HG02642 (cell line): ENCODE results near the gene ATG4B.
"Not testable (repeated sequence)": the region's sequence is repeated elsewhere in the genome, so short reads cannot be mapped to it uniquely, and the experiment has no call there.

Experiments used
- ATAC-seq: cut with Tn5 transposase; IDR thresholded peaks from one replicate; pipeline ENCODE4 v1.9.1; 2021; ENCODE audit warnings: mild to moderate bottlenecking; ENCODE audit not compliant: unreplicated experiment, poor library complexity

Gene ATG4B

DNA sequence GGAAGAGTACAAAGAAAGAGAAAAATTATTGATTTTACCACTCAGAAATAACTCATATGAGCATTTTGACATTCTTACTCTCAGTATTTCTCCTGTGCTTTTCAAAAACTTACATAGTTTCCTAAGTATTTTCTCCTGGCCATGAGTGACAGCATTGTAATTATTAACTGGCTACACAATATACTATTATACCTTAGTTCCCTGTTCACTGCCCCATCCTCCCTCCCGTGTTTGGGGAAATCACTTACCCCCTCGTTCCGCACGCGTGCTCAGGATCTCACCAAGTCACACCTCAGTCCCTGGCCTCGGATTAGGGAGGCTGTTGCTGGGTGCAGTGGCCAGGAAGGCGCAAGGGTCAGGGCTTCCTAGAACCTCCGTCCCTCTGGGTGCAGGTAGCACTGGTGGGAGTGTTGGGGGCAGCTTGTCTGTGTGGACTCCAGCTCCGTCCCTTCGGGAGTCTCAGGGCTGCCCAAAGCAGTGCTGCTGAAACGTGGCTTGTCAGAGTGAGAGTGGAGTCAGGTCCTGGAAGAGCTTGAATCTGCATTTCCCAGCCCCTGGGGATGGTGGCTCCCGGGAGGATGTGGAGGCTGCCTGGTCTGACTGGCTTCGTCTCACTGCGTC, 23.2 kb downstream of the ATG4B start:
- ATAC-seq, result no peak

DNA sequence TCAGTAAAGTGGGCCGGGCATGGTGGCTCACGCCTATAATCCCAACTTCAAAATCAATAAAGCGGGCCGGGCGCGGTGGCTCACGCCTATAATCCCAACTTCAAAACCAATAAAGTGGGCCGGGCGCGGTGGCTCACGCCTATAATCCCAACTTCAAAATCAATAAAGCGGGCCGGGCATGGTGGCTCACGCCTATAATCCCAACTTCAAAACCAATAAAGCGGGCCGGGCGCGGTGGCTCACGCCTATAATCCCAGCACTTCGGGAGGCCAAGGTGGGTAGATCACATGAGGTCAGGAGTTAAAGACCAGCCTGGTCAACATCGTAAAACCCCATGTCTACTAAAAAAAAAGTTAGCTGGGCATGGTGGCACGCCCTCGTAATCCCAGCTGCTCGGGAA, 25.2 kb downstream of the ATG4B start:
- not testable (repeated sequence) for ATAC-seq

DNA sequence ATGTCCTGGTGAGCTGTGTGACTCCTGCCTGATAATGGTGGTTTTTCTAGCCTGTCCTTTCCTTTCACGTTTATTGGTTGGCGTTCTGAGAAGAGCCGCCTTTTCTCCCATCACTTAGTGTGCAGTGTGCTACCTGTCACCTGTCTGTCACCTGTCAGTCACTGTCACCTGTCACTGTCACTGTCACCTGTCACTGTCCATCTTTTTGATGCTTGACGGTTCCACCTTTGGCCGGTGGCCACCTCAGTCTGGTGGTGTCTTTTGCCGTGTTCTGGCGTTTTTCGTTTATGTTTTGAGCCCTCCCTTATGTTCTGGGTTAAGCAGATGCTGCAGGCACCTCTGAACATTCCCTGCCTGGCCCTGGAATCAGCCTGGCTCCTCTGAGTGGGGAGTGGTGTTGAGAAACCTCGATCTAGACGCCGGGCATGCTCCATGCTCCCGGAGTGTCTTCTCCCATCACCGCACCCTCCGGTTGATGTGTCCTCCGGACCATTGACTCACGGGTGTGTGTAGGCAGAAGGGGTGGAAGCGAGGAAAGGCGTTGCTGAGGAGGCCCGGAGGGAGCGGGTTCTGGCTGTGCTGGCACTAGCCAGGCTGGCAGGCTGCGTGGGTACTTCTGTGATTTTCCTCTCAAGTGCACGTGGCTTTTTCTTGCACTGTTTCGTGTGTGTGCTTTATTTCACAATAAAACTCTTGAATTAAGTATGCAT, 28.4 kb downstream of the ATG4B start:
- ATAC-seq, result no peak

GRCh38 chr2:241666627-241667400, 29.3 kb downstream of the ATG4B start:
- no peak for ATAC-seq

GRCh38 chr2:241668354-241668753, 30.9 kb downstream of the ATG4B start:
- no peak for ATAC-seq

DNA sequence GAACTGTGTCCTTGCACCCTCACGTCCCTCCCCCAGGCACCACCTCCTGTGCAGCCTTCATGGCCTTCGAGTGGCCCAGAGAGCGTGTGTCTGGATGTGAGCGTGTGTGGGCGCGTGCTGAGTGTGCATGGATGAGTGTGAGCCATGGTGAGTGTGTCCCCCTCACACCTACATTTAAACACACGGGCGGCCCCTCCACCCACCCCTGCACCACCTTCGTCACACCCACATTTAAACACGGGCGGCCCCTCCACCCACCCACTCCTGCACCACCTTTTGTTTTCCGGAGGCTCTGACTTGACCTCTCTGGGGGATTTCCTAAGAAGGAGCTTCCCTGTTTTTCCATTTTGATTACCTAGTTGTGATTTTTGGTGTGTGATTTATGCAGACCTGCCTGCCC, 31.3 kb downstream of the ATG4B start:
- no peak for ATAC-seq

DNA sequence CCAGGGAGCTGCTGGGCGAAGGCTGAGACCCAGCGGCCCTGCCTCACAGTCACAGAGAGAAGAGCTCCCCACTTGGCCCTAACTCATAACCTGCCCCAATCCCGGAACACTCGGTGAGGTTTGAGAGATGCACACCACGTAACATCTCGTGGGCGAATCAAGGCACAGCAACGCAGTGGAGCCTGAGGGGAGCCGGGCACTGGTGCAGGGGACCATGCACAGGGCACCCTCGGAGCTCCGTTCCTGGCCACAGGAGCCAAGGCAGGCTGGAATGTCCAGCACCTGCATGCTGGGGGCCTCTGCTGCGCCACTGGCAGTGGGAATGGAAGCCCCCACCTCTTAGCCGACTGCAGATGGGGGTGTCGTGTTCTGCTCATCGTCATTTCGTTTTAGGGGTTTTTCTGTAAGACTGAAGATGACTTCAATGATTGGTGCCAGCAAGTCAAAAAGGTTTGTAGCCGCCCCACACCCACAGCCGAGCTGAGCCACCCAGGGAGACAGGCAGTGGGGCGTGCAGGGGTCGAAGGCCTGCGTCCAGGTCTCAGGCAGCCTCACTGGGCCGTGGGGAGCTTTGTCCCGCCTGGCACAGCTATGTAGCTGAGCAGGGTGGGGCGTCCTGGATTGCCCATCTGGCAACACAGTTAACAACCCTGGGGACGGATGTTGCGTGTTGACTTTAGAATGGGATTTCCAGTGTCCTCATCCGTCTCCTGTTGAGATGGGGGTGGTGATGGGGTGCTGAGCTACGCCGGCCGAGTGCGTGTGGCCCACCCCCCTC, 33.0 kb downstream of the ATG4B start:
- no peak for ATAC-seq

DNA sequence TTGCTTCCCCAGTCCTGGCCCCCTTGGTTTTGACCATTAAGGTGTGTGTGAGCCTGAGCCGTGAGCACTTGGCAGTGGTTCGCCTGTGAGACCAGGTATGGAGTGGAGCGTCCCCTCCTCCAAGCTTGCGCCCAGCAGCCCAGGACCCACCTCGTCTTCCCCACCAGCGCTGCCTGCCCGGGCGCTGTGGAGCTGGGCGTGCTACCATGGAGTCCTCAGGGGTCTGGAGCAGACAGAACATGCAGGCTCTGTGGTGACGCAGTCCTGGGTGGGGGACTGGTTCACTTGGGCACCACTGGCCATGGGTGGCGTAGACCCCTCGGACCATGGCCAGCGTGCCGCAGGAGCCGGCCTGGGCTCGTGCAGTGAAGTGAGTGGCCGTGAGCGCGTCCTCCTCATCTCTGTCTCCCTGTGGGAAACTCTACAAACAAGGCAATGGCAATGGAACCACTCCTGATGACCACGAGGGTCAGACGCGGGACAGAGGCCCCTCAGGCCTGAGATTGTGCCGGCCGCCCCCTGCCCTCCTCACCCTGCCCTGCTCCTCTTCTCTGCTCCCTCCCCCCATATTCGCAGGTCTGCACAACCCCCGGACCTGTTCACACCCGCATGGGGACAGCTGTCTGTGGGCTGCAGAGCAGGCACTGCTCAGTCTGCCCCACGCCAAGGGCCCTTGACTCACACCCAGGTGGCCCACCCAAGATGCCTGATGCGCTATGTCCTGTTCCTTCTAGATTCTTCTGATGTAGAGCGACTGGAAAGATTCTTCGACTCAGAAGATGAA, 34.2 kb downstream of the ATG4B start:
- no peak for ATAC-seq

DNA sequence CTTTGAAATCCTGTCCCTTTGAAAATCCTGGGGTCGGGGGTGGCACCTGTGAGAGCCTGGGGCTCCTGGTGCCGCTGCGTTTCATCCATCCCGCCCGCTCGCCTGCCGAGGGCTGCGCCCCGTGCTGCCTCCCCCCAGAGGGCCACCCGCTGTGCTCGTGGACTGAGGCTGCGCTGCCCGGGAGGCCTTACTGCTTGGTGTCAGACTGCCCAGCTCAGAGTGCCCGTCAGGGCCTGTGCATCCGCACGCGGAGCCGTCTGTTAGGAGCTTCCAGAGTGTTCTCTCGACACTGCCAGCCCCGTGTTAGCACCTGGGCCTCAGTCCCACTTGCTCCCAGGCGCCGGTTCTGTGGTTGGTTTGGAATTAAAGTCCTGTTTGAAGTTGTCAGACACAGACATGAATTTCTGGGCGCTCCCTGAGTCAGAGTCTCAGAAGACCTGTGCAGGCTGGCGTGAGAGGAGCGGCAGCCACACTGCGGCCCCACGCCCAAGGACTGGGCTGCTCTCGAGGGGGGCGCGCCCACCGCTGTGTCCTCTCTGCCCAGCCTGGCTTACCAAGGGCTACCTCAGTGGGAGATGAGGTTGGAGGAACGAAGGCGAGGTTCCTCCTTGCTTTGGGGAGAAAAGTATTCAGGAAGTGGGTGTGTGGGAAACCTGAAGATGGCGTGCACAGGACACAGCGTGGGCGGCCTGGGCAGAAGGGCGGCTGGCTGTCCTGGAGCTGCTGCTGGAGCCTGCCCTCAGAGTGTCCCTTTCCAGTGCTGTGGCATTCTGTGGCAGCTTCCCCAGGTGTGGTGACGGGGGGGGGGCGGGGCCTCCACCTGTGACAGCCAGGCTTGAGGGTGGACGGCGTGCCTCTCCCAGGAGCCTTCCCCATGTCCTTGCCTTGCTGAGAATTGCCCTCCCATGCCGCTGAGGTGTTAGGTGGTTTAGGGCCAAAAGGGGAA, 35.0 kb downstream of the ATG4B start:
- no peak for ATAC-seq

DNA sequence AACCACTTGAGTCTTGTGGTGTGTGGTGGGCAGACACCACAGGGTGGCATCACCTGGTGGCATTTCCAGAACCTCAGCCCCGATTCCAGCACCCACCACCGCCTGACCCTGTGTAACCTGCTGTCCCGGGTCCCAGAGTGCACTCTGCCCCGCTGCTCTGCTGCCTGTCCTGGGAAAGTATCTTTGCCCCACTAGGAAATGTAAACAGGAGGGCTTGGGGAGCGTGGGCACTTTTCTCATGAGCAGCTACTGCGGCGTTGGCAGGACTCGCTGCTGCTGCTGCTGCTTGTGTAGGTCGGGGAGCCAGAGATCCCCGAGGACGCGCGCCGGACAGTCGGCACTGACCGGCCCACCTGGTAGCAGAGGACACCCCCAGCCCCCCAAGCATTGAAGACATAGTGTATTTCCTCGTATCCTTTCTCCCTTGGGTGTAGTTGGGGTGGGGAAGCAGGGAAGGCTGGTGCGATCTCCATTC, 35.7 kb downstream of the ATG4B start:
- no peak for ATAC-seq

DNA sequence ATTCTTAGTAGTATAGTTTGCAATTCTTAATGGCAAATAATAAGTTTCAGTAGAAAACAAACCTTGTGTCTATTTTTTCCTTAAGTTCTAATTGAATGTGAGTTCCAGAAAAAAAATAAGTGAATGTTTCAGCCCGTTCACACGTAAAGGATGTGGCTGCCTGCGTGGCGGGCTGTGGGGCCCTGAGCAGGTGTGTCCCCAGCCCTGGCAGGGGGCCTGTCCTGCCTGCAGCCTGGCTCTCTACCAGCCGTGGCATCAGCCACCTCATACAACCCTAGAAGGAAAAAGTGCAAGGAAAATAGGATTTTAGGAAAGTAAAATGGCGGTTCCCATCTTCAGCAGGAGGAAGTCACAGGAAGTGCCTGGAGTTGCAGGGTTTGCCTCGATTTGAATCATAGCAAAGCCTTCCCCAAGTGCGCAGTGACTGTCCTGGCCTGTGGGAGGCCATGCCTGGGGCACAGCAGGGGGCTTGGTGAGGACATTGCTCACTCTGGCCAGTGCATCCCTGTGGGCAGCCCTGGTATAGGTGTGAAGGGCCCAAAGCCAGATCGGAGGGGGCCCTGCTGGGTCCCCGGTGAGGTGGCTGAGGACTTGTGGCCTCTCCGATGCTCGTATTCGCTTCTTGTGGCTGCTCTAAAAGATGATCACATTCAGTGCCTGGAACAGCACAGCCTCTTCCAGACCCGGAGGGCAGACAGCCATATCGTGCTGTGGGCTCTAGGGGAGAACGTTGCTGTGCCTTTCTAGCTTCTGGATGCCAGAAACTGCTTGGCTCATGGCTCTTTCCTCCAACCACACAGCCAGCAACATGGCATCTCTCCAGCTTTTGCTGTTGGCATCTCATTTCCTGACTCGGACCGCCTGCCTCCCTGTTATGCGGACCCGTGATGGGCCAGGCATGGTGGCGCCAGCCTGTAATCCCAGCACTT, 36.6 kb downstream of the ATG4B start:
- ATAC-seq, result no peak

DNA sequence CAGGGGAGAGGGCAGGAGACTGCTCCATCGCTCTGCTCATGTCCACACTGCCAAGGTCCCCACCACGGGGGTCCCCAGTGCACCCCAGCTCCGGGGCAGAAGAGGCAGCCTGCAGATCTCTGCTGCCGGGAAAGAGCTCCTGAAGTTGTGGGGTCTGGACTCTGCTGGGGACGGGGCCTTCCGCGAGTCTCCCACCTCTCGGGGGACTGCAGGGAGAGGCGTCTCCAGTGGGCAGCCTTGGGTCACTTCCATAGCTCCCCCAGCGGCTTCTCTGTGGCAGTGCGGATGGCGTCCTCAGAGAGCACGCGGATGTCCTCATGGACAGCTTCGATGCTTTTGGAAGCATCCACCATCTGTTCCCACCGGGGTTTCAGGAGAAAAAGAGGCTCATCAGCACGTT, 38.4 kb downstream of the ATG4B start:
- ATAC-seq, result no peak

DNA sequence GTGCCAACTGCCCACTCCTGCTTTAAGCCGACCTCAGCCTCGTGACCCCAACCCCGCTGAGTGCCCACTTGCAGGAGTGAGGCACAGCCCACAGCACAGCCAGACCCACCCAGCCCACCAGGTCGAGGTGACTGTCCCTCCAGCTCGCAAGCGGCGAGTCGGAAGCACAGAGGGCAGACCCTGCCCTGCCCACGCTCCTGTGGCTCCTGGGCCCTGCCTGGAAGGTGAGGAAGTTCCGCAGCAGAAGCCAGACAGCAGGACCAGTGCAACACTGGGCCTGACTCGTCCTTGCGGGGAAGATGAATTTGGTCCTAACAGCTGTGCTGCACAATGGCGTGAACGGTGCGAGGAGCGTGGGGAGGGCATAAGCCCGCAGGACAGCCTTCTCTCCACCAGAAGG, 39.2 kb downstream of the ATG4B start:
- ATAC-seq, result no peak

DNA sequence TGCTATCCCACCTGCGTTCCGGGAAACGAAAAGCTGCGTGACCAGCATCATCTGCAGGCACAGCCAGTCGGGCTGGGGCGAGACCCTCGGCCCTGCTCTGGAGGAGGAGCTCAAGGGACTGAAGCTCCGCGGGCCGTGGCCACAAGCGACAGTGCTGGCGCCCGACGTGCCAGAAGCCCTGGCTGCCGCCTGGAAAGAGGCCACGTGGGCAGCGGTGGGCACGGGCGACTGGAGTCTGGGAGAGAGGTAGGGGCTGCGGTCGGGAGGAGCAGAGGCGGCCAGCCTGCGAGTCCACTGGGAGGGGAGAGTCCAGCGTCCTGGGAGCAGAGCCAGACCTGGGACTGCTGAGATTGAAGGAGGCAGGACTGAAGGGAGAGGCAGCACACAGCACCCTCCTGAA, 39.9 kb downstream of the ATG4B start:
- ATAC-seq, result no peak

DNA sequence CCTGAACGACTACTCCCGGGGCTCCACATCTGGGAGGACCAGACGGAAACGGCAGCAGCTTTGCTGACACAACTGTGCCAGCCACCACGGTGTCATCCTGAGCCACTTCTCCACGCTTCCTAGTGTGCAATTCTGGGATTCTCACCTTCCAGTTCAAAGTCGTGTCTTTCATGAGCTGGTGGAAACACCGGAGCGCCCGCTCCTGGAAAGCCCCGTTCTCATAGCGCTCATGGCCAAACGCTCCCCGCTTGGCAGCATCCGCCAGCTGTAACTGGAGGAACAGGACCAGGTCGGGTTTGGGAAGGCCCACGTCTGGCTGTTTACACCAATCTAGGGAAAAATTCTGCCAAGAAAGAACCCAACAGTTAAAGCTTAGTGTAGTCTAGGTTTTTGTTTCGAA, 40.8 kb downstream of the ATG4B start:
- no peak for ATAC-seq

DNA sequence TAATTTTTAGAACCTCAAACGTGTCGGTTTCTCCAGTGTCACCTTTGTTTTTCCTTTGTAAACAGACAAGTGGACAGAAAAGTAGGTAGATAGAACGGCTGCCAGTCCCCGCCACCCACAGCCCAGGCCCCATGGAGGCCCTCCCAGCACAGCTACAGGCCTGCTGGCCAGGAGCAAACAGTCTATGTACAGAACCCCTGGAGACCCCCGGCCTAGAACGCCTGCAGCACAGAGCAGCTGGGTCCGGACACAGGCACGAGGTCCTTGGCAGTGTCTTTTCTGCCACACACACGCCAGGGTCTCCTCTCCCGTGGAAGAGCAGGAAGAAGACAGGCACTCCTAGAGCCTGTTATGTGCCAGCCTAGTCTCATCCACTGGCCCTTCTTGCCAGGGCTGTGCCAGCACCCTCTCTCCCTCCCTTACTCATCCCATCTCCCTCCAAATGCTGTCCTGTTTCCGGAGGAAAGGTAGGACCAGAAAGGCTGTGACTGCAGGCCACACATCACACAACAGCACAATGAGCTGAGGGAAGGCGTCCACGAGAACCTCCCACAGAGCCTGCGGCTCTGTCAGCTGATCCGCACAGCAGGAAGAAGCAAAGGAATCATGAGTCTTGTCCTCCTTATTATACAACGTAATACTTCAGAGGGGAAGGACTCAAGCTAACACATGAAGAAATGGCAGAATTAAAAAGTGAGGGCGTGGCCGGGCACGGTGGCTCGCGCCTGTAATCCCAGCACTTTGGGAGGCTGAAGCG, 41.5 kb downstream of the ATG4B start:
- no peak for ATAC-seq

DNA sequence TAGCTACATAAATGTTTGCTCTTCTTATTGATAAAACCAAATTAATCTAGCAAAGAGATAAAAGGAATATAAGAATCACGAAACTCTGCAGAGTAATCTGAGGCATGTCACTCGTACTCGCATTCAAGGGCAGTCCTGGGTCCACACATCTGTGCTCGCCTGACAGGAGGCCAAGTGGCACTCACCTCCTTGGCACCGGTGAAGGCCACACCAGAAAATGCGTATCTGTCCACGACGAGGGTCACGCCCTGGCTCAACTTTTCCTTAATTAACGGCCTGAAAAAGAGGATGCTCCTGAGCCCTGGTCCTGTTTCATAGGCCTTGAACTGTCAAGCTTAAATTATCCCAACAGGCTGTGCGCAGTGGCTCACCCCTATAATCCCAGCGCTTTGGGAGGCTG, 42.6 kb downstream of the ATG4B start:
- no peak for ATAC-seq
